C4-2B (cell line): ENCODE data around the gene STIP1.

Experiments used
- ZFX ChIP-seq: fragments of 450-650 bp; IDR thresholded peaks from 2 replicates; pipeline ENCODE4 v1.6.1; 2017
- TF ChIP-seq, protein P1 (sequence below): fragments of 450-650 bp; conservative IDR thresholded peaks from 2 replicates; pipeline ENCODE4 v1.5.1; 2017; ENCODE audit warnings: mild to moderate bottlenecking

DNA sequence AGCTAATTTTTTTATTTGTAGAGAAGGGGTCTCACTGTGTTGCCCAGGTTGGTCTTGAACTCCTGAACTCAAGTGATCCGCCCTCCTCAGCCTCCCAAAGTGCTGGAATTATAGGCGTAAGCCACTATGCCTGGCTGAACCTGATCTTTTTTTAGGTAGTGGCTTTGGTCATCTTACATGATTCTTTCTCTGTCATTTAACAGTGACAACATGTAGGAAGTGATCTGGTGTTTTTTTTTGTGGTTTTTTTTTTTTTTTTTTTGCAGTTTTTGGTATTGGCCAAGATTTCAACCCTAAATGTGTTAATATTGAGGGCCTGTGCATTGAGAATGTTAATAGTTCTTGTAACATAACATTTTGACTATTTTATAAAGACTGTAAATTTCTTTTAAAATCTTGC, 12.5 kb downstream of the STIP1 start:
- TF ChIP-seq, protein P1, sequence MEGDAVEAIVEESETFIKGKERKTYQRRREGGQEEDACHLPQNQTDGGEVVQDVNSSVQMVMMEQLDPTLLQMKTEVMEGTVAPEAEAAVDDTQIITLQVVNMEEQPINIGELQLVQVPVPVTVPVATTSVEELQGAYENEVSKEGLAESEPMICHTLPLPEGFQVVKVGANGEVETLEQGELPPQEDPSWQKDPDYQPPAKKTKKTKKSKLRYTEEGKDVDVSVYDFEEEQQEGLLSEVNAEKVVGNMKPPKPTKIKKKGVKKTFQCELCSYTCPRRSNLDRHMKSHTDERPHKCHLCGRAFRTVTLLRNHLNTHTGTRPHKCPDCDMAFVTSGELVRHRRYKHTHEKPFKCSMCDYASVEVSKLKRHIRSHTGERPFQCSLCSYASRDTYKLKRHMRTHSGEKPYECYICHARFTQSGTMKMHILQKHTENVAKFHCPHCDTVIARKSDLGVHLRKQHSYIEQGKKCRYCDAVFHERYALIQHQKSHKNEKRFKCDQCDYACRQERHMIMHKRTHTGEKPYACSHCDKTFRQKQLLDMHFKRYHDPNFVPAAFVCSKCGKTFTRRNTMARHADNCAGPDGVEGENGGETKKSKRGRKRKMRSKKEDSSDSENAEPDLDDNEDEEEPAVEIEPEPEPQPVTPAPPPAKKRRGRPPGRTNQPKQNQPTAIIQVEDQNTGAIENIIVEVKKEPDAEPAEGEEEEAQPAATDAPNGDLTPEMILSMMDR = no peak
- no peak for TF ChIP-seq ZFX
